ENCODE measurements around the gene RYR1.

DNA sequence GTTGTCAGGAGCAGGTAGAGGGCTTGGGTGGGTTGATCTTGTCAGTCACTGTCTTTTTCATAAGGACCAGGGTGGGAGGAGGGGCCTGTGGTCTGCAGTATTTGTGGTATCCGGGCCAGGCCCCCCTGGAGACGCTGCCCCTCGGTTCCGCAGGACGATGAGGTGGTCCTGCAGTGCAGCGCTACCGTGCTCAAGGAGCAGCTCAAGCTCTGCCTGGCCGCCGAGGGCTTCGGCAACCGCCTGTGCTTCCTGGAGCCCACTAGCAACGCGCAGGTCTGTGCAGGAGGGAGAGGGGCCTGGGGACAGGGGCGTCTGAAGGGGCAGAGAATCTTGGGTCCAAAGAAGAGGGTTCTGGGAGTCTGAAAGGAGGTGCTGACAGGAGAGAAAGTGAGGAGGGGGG is 7.1 kb downstream of the RYR1 start:
- TF ChIP-seq CTCF (IDR thresholded peaks at IDR 0.05) (no peak), POLR2A (IDR thresholded peaks at IDR 0.05) (no peak)
